B cell (primary cell): ENCODE results near the gene FAM114A1. TPM values are rescaled to one million over a fixed set of nuclear protein-coding genes. Genes with fewer than 3 reads are reported as not detected.
"Not testable (repeated sequence)": the region's sequence is repeated elsewhere in the genome, so short reads cannot be mapped to it uniquely, and the experiment has no call there.

ENCODE experiments used
- ATAC-seq: fragments of 200-7000 bp; cut with Tn5 transposase; one replicate; pipeline ENCODE4 v1.10.0; 2021; ENCODE audit warnings: low read depth, mild to moderate bottlenecking, moderate number of reproducible peaks, moderate library complexity
- CTCF ChIA-PET: fragments of 350-600 bp; sonication (Branson Sonifier 250); formaldehyde crosslinking; loops from one replicate; lab custom pipeline; 2021; ENCODE audit warnings: antibody characterized with exemption, inconsistent platforms; lab: Charles Lee
- POLR2A ChIA-PET: fragments of 350-600 bp; sonication (Branson Sonifier 250); formaldehyde crosslinking; loops from one replicate; lab custom pipeline; 2021; ENCODE audit warnings: antibody characterized with exemption; lab: Charles Lee
- DNase-seq: peaks from one replicate; pipeline ENCODE4 v3.0.0; 2013
- H2AFZ ChIP-seq: 2 replicates; pipeline ENCODE4 v1.6.1; 2012; ENCODE audit warnings: mild to moderate bottlenecking, low read depth, low read length; ENCODE audit not compliant: insufficient read depth, poor library complexity, severe bottlenecking
- H3K27ac ChIP-seq, 2 donors: 1 replicate in 1 of 2; 2 replicates in 1 of 2; pipeline ENCODE4 v1.5.1; 2012 to 2013; ENCODE audit warnings: low read length in 2 of 2, mild to moderate bottlenecking in 2 of 2, moderate library complexity in 1 of 2
- H3K27me3 ChIP-seq, 4 experiments: fragments of 200-600 bp in 1 of 4; sonication (generic) in 1 of 4; replicated peaks in 1 of 4; 1 replicate in 2 of 4; 2 replicates in 2 of 4; pipeline versions ENCODE4 v1.6.1 to v1.7.0; 2013 to 2016; ENCODE audit warnings: low read length in 3 of 4, mild to moderate bottlenecking in 2 of 4, mixed read lengths in 1 of 4, moderate library complexity in 1 of 4; ENCODE audit not compliant: insufficient read depth in 4 of 4, control insufficient read depth in 3 of 4; ENCODE audit errors: control extremely low read depth in 1 of 4
- H3K36me3 ChIP-seq, 2 experiments: replicated peaks in 1 of 2; 1 replicate in 1 of 2; 2 replicates in 1 of 2; pipeline versions ENCODE4 v1.6.1 to v1.7.1; 2013; ENCODE audit warnings: low read length in 1 of 2; ENCODE audit not compliant: insufficient read depth in 2 of 2, control insufficient read depth in 1 of 2; ENCODE audit errors: control extremely low read depth in 1 of 2, extremely low read depth in 1 of 2
- H3K4me1 ChIP-seq, 2 donors: fragments of 200-600 bp in 1 of 2; sonication (generic) in 1 of 2; 1 replicate in 1 of 2; 2 replicates in 1 of 2; pipeline versions ENCODE4 v1.5.1 to v1.6.1; 2013 to 2017; ENCODE audit warnings: low read length in 2 of 2; ENCODE audit not compliant: control insufficient read depth in 2 of 2, insufficient read depth in 2 of 2
- H3K4me2 ChIP-seq: replicated peaks from 2 replicates; pipeline ENCODE3; 2012; ENCODE audit warnings: mild to moderate bottlenecking, low read depth, low read length; ENCODE audit not compliant: poor library complexity, severe bottlenecking
- H3K4me3 ChIP-seq, 5 experiments: fragments of 200-600 bp in 1 of 5; sonication (generic) in 1 of 5; 1 replicate in 3 of 5; 2 replicates in 2 of 5; pipeline versions ENCODE4 v1.5.1 to v1.7.0; 2011 to 2016; ENCODE audit warnings: low read length in 4 of 5, mild to moderate bottlenecking in 4 of 5, low read depth in 2 of 5, control low read depth in 1 of 5, moderate library complexity in 1 of 5; ENCODE audit not compliant: insufficient read depth in 1 of 5; ENCODE audit errors: control extremely low read depth in 1 of 5, extremely low read depth in 1 of 5
- H3K79me2 ChIP-seq: fragments of 200-600 bp; sonication (generic); one replicate; pipeline ENCODE4 v1.6.0; 2016; ENCODE audit warnings: low read length; ENCODE audit not compliant: control insufficient read depth, insufficient read depth
- H3K9ac ChIP-seq: fragments of 200-600 bp; sonication (generic); 2 replicates; pipeline ENCODE4 v1.6.1; 2017; ENCODE audit warnings: mild to moderate bottlenecking, low read length, moderate library complexity
- H3K9me3 ChIP-seq, 3 donors: one replicate each; pipeline versions ENCODE4 v1.6.1 to v1.7.1; 2013; ENCODE audit warnings: low read length in 2 of 3; ENCODE audit not compliant: control insufficient read depth in 2 of 3, insufficient read depth in 1 of 3; ENCODE audit errors: control extremely low read depth in 1 of 3
- H4K20me1 ChIP-seq: 2 replicates; pipeline ENCODE4 v1.6.0; 2012; ENCODE audit warnings: mild to moderate bottlenecking, low read length; ENCODE audit not compliant: insufficient read depth, control insufficient read depth, poor library complexity, severe bottlenecking
- H3K27ac Mint-ChIP-seq: one replicate; pipeline ENCODE4 v1.8.0; 2021; ENCODE audit warnings: mixed read lengths
- H3K27me3 Mint-ChIP-seq: one replicate; pipeline ENCODE4 v1.8.0; 2021; ENCODE audit warnings: mixed read lengths
- H3K4me1 Mint-ChIP-seq: one replicate; pipeline ENCODE4 v1.8.0; 2021; ENCODE audit warnings: mixed read lengths
- H3K4me3 Mint-ChIP-seq: one replicate; pipeline ENCODE4 v1.8.0; 2021; ENCODE audit warnings: mixed read lengths
- H3K9me3 Mint-ChIP-seq: one replicate; pipeline ENCODE4 v1.8.0; 2022; ENCODE audit warnings: mixed read lengths; ENCODE audit not compliant: insufficient read depth
- CTCF ChIP-seq: fragments of 200-600 bp; IDR thresholded peaks from one replicate; pipeline ENCODE4 v1.8.0; 2022; ENCODE audit warnings: antibody characterized with exemption, mild to moderate bottlenecking
- EZH2 ChIP-seq: IDR thresholded peaks from 2 replicates; pipeline ENCODE4 v1.6.1; 2012; ENCODE audit warnings: borderline replicate concordance, low read depth, mild to moderate bottlenecking, moderate library complexity, low read length; ENCODE audit not compliant: insufficient read depth, poor library complexity, severe bottlenecking
- WGBS: methylation state at CpG from one replicate; pipeline ENCODE4 v1.1.5; 2013; ENCODE audit warnings: missing lambda C conversion rate; ENCODE audit not compliant: insufficient coverage; 5-methylcytosine and 5-hydroxymethylcytosine counted together
- intact Hi-C: fragments of 100-400 bp; cut with micrococcal nuclease; formaldehyde crosslinking; loops from one replicate; pipeline ENCODE4 v1.10.0; 2022
- polyA plus RNA-seq: library from polyadenylated mRNA; depleted of rRNA; stranded (reverse); fragments of >200 nt; gene quantifications from 2 replicates; pipeline ENCODE4 v1.2.3, GENCODE V29; 2012
- total RNA-seq, 2 donors: library from RNA; stranded (reverse); fragments of 120-200 nt in 1 of 2; gene quantifications; 1 replicate in 1 of 2; 2 replicates in 1 of 2; pipeline versions ENCODE4 v1.2.3 to v1.2.4, GENCODE V29; 2013 to 2022

Gene FAM114A1
- total and polyA plus RNA-seq, 2 donors (not counting 1 experiment from before 2014, with no cell fraction given) = 0.30 to 2.9 TPM

- H3K4me1 ChIP-seq = peaks cover 0 to 5% of the 10 kb centered on the region in 2 donors
- H3K4me3 Mint-ChIP-seq = no peak overlapping the region
- no peaks in the 10 kb centered on the region for H3K36me3 ChIP-seq
- no peak overlapping the region for H2AFZ ChIP-seq
- ChIA-PET CTCF (interaction anchor here (0.6 to 1.5 kb wide), 2 partner anchors 55 to 394 kb away, joined by 4 to 6 read pairs; no protein-coding TSS in a partner anchor), POLR2A (no interaction called here)
- H3K9ac ChIP-seq = no peak overlapping the region
- H3K4me3 ChIP-seq = no peak overlapping the region
- H3K27ac Mint-ChIP-seq = no peak overlapping the region
- no CpG with 5 or more reads among the region's 3 CpGs for WGBS
- peaks cover 2% of the 10 kb centered on the region for H3K9me3 Mint-ChIP-seq
- intact Hi-C loops = no loop called here
- no peaks in the 10 kb centered on the region for H3K27me3 ChIP-seq
- H3K4me2 ChIP-seq = no peak overlapping the region
- H3K9me3 ChIP-seq = peaks cover 4 to 8% (median 8%) of the 10 kb centered on the region in 3 donors
- H3K27me3 Mint-ChIP-seq = no peaks in the 10 kb centered on the region
- no peak for TF ChIP-seq EZH2
- no peak for TF ChIP-seq CTCF
- ATAC-seq (no peak), DNase-seq (no peak)
- H3K27ac ChIP-seq = no peak overlapping the region
- H4K20me1 ChIP-seq = no peaks in the 10 kb centered on the region
- H3K4me1 Mint-ChIP-seq = peaks cover 6% of the 10 kb centered on the region
- no peaks in the 10 kb centered on the region for H3K79me2 ChIP-seq
Observed at GRCh38 chr4:38957893-38958292, 90.3 kb downstream of the FAM114A1 start.

- no peaks in the 10 kb centered on the region for H3K27me3 ChIP-seq
- WGBS = 100% methylated on average over 3 of the region's 4 CpGs
- no peak overlapping the region for H3K27ac ChIP-seq
- CTCF ChIA-PET = interaction anchor here (0.6 to 1.5 kb wide), 2 partner anchors 56 to 393 kb away, joined by 4 to 6 read pairs; no protein-coding TSS in a partner anchor
- peaks cover 4 to 8% (median 8%) of the 10 kb centered on the region in 3 donors for H3K9me3 ChIP-seq
- Mint-ChIP-seq H3K4me1 (peaks cover 10% of the 10 kb centered on the region), H3K9me3 (peaks cover 2% of the 10 kb centered on the region), H3K4me3 (no peak overlapping the region), H3K27ac (no peak overlapping the region), H3K27me3 (no peaks in the 10 kb centered on the region)
- DNase-seq (no peak), ATAC-seq (no peak)
- H4K20me1 ChIP-seq = no peaks in the 10 kb centered on the region
- no peaks in the 10 kb centered on the region for H3K79me2 ChIP-seq
- POLR2A ChIA-PET = no interaction called here
- intact Hi-C loops = no loop called here
- no peak overlapping the region for H3K4me3 ChIP-seq
- H3K36me3 ChIP-seq = no peaks in the 10 kb centered on the region
- TF ChIP-seq EZH2 (no peak), CTCF (no peak)
- no peak overlapping the region for H2AFZ ChIP-seq
- H3K4me2 ChIP-seq = no peak overlapping the region
- H3K9ac ChIP-seq = no peak overlapping the region
- peaks cover 0 to 5% of the 10 kb centered on the region in 2 donors for H3K4me1 ChIP-seq
Observed at GRCh38 chr4:38958453-38959190, 91.0 kb downstream of the FAM114A1 start.

- H3K27me3 Mint-ChIP-seq, H3K4me3 Mint-ChIP-seq, H3K27ac ChIP-seq, H3K27ac Mint-ChIP-seq, H3K4me1 ChIP-seq, H3K4me3 ChIP-seq, H3K9ac ChIP-seq, H3K9me3 Mint-ChIP-seq, H4K20me1 ChIP-seq, H2AFZ ChIP-seq, intact Hi-C loops, H3K36me3 ChIP-seq, H3K27me3 ChIP-seq, H3K9me3 ChIP-seq, ATAC-seq, H3K79me2 ChIP-seq, POLR2A ChIA-PET, DNase-seq, H3K4me2 ChIP-seq, H3K4me1 Mint-ChIP-seq: not testable (repeated sequence)
- CTCF ChIA-PET = interaction anchor here (1.5 kb wide), 1 partner anchor 57 kb away, joined by 4 read pairs; no protein-coding TSS in a partner anchor
- WGBS = 90% methylated on average over 2 of the region's 5 CpGs
Observed at GRCh38 chr4:38959248-38959647, 91.6 kb downstream of the FAM114A1 start.
